HG03060 (cell line): ENCODE data around the gene ARHGAP15.

Source experiments
- ATAC-seq: cut with Tn5 transposase; IDR thresholded peaks from one replicate; pipeline ENCODE4 v1.9.1; 2021; ENCODE audit warnings: low read depth, moderate number of reproducible peaks; ENCODE audit not compliant: unreplicated experiment

Gene ARHGAP15

DNA sequence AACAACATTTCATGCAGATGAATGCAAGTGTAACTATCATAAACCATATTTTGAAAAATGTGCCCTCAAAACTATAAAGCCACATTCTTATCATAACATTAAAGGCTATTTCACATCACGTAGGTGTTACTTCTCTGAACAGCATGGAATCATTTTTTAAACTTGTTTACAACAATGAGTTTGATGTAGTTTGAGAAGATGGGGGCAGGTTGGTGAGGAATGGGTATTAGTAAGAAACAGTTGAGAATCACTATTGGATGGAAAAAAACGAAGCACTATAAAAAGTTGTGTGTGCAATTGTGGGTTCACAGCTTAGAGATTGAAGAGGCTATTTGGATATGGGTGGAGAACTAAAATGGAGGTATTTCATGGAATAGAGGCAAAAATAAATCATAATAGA is 569.1 kb downstream of the ARHGAP15 start:
- no peak for ATAC-seq

DNA sequence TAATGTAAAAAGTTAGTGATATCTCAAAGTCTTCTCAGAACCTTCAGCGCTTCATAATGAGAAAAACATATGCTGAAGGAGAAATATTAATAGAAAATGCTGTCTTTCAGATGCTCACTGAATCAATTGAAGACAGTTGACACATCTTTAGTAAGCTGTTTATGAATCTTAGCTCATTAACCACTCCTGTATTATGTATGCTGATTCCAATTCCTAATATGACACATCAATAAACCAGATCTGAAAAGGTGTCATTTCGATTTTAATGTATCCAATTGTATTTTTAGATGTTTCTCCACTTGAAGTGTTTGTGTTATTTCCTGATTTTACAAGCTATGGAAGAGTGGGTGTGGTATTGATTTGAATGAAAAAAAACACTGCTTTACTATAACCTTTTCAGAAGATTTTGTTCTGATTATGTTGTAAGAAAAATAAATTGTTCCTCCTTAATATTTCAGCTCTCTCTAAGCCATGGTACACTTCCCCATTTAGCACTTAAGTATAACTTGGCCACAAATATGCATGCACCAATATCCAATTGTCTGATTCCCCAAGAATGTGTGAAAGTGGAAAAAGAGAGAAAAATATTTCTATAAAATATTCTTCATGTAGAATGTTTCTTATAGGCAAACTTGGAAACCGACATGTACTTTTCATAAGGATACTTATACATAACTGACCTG is 569.8 kb downstream of the ARHGAP15 start:
- ATAC-seq: no peak

DNA sequence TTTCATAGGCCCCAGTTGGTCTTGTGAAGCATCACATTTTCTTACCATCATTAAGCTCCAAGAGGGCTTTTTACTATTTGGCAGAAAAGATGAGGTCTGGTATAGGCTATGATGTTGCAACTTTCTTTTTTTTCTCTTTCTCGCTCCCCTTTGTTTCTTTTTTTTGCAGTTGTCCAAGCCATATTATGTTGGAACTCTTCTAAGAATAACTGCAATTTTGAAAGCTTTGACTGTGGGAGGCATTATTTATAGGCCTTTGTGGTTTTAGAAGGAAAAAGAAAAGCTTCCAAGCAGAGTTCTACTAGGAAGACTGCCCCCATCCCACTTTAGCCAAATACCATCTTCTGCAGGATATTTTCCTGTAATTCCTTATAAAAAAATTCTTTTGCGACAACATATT is 571.6 kb downstream of the ARHGAP15 start:
- ATAC-seq: no peak

DNA sequence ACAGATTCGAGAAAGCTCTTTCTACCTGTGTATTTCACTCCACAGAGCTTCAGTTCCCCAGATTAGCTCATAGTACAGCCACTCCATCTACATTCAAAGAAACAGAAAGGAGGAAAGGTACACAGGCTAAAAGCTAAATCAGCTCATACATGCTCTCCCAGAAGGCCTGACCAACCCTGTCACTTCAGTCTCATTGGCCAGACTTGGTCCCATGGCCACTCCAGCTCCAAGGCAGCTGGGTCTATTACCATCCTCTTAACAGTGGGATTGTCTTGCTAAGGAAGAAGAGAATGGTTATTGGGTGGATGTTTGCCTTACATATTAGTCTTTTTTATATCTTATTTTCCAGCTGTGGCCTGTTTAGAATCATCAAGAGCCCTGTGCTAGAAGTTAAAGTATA is 572.6 kb downstream of the ARHGAP15 start:
- ATAC-seq: no peak

DNA sequence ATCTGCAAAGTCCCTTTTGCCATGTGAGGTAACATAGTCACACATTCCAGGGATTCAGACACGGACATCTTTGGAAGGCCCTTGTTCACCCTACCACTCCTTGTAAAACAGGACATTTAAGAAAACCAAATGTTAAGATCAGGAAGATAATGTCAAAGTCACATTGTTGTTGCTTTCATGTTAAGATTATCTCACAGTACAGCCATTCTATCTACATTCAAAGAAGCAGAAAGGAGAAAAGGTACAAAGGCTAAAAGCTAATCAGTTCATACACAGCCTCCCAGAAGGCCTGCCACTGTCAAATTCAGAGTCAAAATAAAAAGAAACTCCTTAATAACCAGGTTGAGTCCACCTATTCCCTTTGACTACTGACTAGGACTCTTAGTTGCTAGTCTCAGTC is 573.7 kb downstream of the ARHGAP15 start:
- no peak for ATAC-seq

DNA sequence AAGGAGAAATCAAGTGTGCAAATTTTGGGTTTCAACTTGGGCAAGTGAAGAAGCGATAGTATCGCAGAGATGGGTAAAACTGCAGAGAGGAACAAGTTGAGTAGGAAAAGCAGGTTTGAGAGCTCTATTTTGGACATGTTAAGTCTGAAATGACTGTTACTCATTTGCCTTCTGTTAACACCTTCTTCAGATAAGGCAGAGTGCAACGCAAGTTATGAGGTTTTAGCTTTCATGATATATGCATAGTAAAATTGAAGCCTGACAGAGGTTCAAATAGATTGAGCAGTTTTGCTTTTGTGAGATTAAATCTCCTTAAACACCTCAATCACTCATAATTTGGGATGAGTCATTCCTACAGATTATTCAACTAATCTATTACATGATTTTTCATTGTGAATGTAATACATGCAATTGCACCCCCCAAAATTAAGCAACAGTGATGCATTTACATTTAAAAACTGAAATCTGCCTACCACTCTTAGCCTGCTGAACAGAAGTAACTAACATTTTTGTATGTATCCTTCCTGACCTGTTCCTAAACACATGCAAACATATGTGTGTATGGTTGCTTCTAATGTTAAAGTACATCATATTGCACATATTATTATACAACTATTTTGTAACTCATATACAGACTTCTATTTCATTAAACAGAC is 575.4 kb downstream of the ARHGAP15 start:
- peak; percentile 52 for ATAC-seq

DNA sequence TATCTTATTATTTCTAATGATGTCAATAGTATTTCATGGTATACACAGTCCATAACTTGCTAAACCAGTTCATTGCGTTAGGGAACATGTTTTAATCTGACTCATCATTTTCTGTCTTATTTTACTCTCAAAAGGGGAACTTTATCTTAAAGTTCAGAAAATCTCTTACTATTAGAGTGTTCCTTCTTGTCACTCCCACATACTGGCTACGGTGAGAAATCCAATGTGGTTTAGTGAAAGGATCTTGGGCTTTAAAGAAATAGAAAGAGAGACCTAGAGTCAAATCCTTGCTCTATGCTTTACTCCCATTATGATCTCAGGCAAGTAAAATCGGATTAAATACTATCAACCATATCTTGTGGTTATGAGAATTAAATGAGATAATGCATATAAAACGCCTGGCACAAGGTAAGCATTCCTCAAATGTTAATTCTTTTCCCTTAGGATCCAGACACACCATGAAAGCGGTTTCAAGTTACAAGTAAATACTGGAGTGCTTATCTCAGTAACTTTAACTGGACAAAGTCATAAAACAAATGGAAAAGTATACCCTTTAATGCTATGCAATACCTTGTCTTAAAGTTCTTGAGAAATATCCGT is 576.0 kb downstream of the ARHGAP15 start:
- no peak for ATAC-seq

DNA sequence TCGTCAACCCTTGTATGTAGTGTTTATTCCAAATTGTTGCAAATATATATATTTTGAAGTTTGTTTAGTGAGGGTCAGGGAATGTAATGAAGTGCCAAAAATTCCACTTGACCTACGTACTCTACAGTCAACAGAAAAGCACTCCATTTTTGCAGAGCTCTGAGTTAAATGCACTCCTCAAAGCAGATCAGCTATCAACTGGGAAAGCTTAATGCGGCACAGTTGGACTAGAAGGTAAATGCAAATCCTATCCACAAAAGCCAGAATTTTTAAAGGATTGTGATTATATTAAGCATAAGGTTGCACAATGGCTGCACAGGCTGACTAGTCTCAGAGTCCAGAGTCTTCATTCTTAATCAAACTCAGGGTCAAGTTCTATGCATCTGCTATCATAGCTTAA is 577.1 kb downstream of the ARHGAP15 start:
- ATAC-seq: no peak

DNA sequence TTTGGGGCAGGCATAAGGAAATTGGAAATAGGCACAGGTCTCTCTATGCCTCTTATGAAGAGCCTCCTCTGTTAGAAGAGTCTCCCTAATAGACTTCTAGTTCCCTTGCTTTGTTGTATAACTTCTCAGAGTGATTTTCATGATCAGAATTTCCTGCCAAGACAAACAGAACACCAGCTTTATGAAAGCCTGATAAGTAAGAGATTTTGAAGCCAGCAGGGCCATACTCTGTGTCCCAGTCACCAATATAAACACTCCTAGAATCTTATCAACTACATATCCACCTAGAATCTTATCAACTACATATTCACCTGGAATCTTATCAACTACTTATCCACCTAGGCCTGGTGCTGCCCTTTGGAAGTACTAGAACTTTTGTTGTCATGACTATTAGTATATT is 579.5 kb downstream of the ARHGAP15 start:
- no peak for ATAC-seq

DNA sequence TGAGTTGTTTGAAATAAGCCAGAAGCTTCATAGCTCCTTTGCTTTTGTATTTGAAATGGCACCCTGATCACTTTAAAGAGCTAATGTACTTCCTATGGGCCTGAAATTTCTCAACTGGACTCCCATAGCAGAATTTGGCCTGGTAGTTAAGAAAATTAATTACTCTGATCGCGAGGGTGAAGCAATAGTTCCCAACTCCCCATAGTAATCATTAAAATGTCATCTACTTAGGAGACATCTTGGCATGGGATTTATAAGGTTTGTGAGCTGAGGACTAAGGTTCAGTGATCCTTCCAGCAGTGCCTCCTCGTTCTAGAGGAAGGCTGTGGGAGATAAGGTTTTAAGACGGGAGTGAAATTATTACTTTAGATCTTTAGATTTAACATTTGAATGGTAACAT is 581.0 kb downstream of the ARHGAP15 start:
- ATAC-seq: no peak

DNA sequence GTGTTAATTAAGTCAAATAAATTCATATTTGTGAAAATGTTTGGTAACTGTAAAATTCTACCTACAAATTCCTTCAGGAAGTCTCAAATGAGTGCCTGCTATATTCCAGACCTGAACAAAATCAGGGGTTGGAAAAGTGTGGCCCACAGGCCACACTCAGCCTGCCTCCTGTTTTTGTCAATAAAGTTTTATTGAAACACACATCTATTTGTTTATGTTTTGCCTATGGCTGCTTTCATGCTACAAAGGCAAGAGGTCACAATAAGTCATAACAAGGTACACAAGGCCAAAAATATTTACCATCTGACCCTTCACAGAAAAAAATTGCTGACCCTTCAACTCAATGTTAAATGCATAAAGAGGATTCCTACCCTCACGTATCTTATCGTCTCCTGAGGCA is 581.7 kb downstream of the ARHGAP15 start:
- no peak for ATAC-seq

DNA sequence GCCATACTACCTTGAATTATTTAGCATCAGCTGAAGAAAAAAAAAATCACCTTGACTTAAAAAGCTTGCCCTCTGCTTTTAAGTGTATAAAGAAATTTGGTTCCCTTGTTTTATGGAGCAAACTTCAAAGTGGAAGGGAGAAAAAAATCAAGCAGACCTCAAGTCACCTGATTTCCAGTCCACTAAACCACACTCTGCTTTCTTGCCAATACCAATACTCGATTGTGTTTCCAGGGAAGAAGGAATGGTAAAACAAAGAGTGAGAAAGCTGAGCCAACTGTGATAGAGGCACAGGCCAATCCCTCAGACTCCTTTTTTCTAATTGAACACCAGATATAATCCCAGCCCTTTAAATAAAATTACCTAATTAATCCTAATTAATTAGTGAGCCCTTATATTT is 587.3 kb downstream of the ARHGAP15 start:
- no peak for ATAC-seq

DNA sequence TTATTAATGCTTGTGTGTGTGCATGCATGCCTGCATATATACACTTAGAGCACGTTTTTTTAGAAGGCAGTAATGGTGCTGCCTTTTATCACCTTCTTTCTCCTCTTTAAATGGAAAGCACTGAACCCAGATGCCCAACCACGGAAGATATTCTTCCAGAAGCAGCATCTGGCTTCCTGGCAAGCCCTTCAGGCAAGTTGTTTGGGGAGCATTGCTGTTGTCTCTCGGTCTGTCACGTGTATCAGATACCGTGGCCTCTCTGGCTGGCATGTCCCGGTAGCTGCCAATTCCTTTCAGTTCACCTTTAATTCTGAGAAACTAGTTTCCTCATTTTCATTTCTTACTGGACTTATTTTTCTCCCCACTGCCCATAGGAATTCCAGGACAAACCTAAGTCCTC is 587.8 kb downstream of the ARHGAP15 start:
- ATAC-seq: no peak

DNA sequence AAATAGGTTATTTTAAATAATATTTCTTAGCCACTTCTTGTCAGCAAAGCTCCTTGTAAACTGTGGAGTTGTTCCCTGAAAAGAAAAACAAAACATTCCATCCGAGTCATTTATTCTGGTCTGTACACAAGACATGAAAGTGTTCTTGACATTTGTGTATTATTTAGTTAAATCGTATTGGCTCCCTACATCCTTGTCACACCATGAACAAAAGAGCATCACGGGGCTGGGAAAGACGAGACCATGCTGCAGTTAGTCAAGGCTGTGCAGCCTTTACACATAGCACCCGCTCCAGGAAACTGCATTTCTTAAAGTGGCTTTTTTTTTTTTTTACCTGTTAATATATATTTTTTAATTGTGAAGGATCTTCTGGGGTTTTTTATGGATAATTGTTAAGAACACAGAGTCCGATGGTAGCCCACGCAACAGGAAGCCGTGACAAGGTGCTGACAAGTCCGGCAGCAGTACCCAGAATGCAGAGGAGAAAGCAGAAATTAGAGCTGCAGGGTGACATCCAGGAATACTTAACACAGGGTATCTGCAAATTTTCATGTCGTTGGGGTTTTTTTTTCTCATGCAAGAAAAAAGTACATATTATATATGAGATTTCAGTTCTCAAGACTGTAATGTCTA is 588.4 kb downstream of the ARHGAP15 start:
- no peak for ATAC-seq

DNA sequence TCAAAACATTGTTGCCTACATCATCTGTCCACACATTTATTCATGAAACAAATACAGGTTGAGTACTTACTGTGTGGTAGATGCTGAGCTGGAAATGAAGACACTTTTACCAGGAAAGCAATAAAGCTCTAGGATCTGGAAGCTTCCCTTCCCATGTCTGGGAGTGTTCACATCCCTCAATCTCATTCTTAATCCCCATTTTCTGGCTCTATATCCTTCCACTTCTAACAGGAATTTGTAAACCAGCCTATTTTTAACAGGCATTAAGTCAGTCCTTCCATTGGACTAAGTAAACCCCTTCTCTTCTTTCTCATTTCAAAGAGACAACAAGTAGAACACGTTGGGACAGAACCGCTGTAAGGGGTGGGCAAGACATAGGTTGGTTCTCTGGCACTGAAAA is 589.5 kb downstream of the ARHGAP15 start:
- ATAC-seq: no peak

DNA sequence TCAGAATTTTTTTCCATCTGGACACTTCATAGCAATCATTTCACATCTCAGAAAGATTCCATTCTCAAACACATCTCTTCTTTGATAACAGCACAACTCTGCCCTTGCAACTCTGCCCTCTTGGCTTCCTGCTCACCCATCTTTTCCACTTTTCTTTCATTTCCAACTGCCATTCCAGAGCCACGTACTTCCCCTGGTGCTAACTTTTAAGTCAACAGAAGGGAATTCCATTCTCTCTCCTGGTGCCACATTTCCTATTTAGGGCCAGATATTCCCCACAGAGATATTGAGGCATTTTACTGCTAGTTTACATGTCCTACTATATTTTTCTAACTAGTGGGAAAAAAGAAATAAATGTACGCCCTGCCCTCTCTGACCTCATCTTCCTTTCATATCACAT is 590.2 kb downstream of the ARHGAP15 start:
- no peak for ATAC-seq

DNA sequence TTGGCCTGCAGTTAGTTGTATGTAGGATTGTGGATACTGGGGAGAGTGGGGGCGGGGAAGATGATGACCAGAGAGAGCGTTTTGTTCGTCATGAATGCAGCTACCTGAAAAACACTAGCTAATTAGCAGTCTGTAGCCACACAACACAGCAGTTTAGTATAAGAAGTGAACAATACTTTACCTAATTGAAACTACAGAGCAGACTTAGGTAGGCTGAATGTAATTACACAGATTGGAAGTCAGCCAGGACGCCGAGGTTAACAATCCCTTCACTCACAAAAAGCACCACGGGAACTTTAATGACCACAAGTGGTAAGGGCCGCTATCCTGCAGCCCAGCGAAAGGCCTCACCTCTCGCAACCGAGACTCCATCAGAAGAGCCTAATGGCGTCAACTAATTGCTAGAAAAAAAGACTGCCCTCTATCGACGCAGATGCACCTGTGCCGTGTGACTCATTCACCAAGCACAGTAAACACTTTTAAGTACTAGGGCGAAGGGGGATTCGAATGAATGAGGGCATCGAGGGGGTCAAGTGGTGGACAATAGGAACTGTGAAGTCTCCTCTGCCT is 591.0 kb downstream of the ARHGAP15 start:
- no peak for ATAC-seq

DNA sequence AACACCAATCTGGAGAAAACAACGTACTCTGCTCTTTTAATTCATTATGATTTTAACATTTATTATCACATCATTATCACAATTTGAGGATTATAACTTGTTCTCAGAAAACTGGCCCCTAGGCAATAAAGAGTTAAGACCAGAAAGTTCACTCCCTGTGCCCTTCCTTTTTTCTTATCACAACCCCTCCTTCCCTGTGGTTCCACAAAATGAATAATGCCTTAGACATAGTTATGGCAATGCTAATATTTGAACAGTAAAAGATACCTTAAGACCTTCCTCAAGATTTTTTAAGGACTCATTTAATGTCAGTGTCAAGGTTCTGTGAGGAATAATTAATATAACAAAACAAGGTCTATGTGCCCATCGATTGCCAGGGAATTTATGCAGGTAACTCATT is 596.2 kb downstream of the ARHGAP15 start:
- ATAC-seq: no peak

DNA sequence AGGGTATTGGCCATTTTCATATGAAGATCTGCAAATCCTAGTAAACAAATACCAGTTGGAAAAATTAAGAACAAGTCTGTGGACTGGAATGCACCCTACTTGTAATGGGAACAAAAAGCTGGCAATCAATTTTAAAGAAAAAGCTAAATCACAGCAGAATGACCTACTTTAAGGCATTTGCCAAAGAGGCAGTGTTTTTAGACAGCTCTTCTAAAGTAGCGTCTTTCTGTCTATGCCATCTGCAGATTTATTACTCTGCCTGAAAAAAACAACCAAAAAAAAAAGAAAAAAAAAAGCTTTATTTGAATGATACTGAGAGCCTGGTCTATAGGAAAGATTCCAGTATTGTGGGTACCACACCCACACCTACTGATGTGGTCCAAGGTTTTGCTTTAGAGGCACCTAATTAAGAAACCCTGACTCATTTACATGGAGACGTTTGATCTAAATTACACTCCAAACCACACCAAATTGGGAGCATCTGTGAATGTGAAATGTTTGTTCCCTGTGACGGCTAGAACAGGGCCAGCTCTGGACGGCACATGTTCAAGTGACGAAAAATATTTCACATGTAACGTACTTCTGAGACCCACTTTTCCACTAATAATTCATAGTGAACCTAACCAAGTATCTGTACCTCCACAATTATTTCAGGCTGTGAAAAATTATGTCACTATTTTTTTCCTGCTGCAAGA is 597.1 kb downstream of the ARHGAP15 start:
- ATAC-seq: no peak

DNA sequence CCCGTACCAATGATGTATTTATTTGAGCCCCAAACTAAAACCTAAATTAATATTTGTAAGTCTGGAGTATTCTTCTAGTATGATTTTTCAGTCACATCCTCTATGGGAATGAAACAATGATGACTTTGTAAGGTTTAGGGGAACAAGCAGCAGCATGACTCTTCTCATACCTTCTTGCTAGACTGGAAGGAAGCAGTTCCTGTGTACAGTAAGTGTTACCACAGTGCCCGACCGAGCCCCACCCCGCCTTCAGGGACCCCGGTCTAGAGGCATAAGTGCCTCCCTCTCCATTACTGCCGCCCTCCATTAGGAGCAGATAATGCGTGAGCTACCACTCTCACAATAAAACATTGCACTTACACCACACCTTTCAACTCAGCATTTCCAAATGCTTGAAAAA is 599.3 kb downstream of the ARHGAP15 start:
- no peak for ATAC-seq

DNA sequence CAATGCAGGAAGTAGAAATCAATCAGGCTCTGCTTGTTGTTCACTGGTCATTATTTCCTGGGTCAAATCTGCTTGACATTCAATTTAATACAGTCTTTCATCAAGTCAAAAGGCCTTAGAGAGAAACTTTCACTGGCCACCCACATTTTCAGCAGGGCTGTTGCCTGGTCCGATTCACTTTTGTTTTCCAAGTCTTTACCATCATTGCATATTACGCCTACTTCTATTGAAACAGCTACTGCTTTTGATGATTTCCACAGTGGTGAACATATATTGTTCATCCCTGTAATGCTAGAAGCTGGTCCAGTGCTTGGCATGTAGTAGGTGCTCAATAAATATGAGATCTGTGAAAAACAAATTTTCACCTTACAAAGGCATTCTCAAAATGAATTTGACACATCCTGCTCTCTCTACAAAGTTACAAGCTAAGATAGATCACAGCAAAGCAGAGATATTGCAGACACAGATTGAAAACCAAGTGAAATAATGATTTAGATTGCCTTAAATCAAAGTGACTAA is 600.1 kb downstream of the ARHGAP15 start:
- no peak for ATAC-seq
